H1 (cell line): ENCODE results near the gene CHN2. TPM values are rescaled to one million over a fixed set of nuclear protein-coding genes. Genes with fewer than 3 reads are reported as not detected.

Experiments
- ASH2L ChIP-seq: fragments of 200-600, 300-600 bp; sonication (generic); IDR thresholded peaks from one replicate; pipeline ENCODE4 v1.7.1; 2017; ENCODE audit warnings: low read length
- CBX5 ChIP-seq: fragments of 300-800, 300-1000 bp; sonication (generic); IDR thresholded peaks from 2 replicates; pipeline ENCODE4 v1.7.1; 2016; ENCODE audit warnings: antibody characterized with exemption, low read length, low read depth
- CHD7 ChIP-seq: fragments of 300-600 bp; sonication (generic); IDR thresholded peaks from 2 replicates; pipeline ENCODE4 v1.7.1; 2012; ENCODE audit warnings: low read length, moderate library complexity, mild to moderate bottlenecking, inconsistent platforms; ENCODE audit not compliant: insufficient replicate concordance
- RBBP5 ChIP-seq: IDR thresholded peaks from 2 replicates; pipeline ENCODE4 v1.7.1; 2012; ENCODE audit warnings: low read depth, mild to moderate bottlenecking, inconsistent platforms, low read length, moderate library complexity, borderline replicate concordance
- SIN3A ChIP-seq, 2 experiments: IDR thresholded peaks in 1 of 2; conservative IDR thresholded peaks in 1 of 2; 2 replicates each; pipeline ENCODE4 v1.6.1; 2011 to 2012; ENCODE audit warnings: low read length in 2 of 2, improper control_type of control experiment in 1 of 2, low read depth in 1 of 2, mild to moderate bottlenecking in 1 of 2
- polyA plus RNA-seq, 7 experiments: library from polyadenylated mRNA; depleted of rRNA in 3 of 7; stranded (reverse) in 5 of 7; unstranded in 2 of 7; fragments of >200 nt in 5 of 7; fragments of 200-250 nt in 2 of 7; gene quantifications; 1 replicate in 5 of 7; 2 replicates in 1 of 7; 4 replicates in 1 of 7; pipeline versions ENCODE4 v1.2.1 to v1.2.3, GENCODE V29; 2011 to 2013; ENCODE audit warnings: missing spikeins in 2 of 7, mixed read lengths in 2 of 7
- total RNA-seq: library from RNA; stranded (reverse); fragmentation: NEBNext Ultra II Directional; extraction: Animal tissue kit (Norgen Biotek cat#: 25700); gene quantifications from 2 replicates; pipeline ENCODE4 v1.2.1, GENCODE V29; 2021

The CHN2 gene
- total and polyA plus RNA-seq, 2 of the 8 experiments (the other 6 are each of a cell fraction or from before 2014, with no cell fraction given), result 2.9 to 4.8 TPM

- TF ChIP-seq CHD7, result no peak
- TF ChIP-seq RBBP5, result no peak
- TF ChIP-seq CBX5, result no peak
- no peak for TF ChIP-seq SIN3A (conservative IDR thresholded peaks at IDR 0.05 in 1 of 2, IDR thresholded peaks at IDR 0.05 in 1 of 2; ENCODE audit: low read depth in 1 of 2, low read length in 2 of 2)
- no peak for TF ChIP-seq ASH2L
Observed at GRCh38 chr7:29354340-29354739, 159.8 kb downstream of the CHN2 start (continued).
